G401 (cell line): ENCODE measurements around the gene TBL1XR1. TPM values are rescaled to one million over a fixed set of nuclear protein-coding genes. Genes with fewer than 3 reads are reported as not detected.
"Not testable (repeated sequence)": the region's sequence is repeated elsewhere in the genome, so short reads cannot be mapped to it uniquely, and the experiment has no call there.

Experiments used
- DNase-seq: peaks from one replicate; pipeline ENCODE4 v3.0.0-alpha.2; 2015; ENCODE audit warnings: low spot score
- in situ Hi-C: cut with HindIII; loops from 2 replicates; pipeline ENCODE4 v1.10.0; 2016; ENCODE audit warnings: low sequenced_read_pairs, mixed read lengths
- total RNA-seq: library from RNA; depleted of rRNA; stranded (reverse); fragments of >200 nt; shearing (Covaris generic); gene quantifications from 2 replicates; pipeline ENCODE4 v1.2.3, GENCODE V29; 2014

TBL1XR1 gene
- total RNA-seq, 1 experiment from 2014 or later = 68.1 TPM

- in situ Hi-C loops = no loop called here
- DNase-seq = peak; percentile 73
Observed at GRCh38 chr3:177150218-177150916, 46.9 kb downstream of the TBL1XR1 start.

GRCh38 chr3:177149106-177149505 lies 48.2 kb downstream of the TBL1XR1 start:
- DNase-seq = peak; percentile 31
- in situ Hi-C loops = no loop called here

GRCh38 chr3:177147790-177148189 lies 49.5 kb downstream of the TBL1XR1 start:
- no peak for DNase-seq
- in situ Hi-C loops = no loop called here

GRCh38 chr3:177146646-177147045 lies 50.6 kb downstream of the TBL1XR1 start:
- no peak for DNase-seq
- in situ Hi-C loops = no loop called here

GRCh38 chr3:177145954-177146353 lies 51.3 kb downstream of the TBL1XR1 start:
- no peak for DNase-seq
- in situ Hi-C loops = no loop called here

- in situ Hi-C loops = no loop called here
- no peak for DNase-seq
Observed at GRCh38 chr3:177145381-177145780, 51.9 kb downstream of the TBL1XR1 start.

GRCh38 chr3:177144922-177145321 lies 52.4 kb downstream of the TBL1XR1 start:
- no peak for DNase-seq
- in situ Hi-C loops = no loop called here

GRCh38 chr3:177141899-177142646 lies 55.2 kb downstream of the TBL1XR1 start:
- in situ Hi-C loops = no loop called here
- DNase-seq = no peak

- no peak for DNase-seq
- in situ Hi-C loops = no loop called here
Observed at GRCh38 chr3:177141471-177141870, 55.8 kb downstream of the TBL1XR1 start.

GRCh38 chr3:177139220-177139619 lies 58.1 kb downstream of the TBL1XR1 start:
- in situ Hi-C loops, DNase-seq: not testable (repeated sequence)

GRCh38 chr3:177137774-177138705 lies 59.2 kb downstream of the TBL1XR1 start:
- in situ Hi-C loops = no loop called here
- DNase-seq = no peak

GRCh38 chr3:177136741-177137140 lies 60.5 kb downstream of the TBL1XR1 start:
- in situ Hi-C loops = no loop called here
- DNase-seq = no peak

GRCh38 chr3:177135841-177136492 lies 61.3 kb downstream of the TBL1XR1 start:
- DNase-seq = no peak
- in situ Hi-C loops = no loop called here

- DNase-seq = no peak
- in situ Hi-C loops = no loop called here
Observed at GRCh38 chr3:177134816-177135210, 62.5 kb downstream of the TBL1XR1 start.

- DNase-seq = no peak
- in situ Hi-C loops = no loop called here
Observed at GRCh38 chr3:177133860-177134815, 63.1 kb downstream of the TBL1XR1 start.

GRCh38 chr3:177131927-177132636 lies 65.2 kb downstream of the TBL1XR1 start:
- in situ Hi-C loops = no loop called here

GRCh38 chr3:177127008-177127407 lies 70.3 kb downstream of the TBL1XR1 start:
- no peak for DNase-seq
- in situ Hi-C loops = no loop called here

More at GRCh38 chr3:177131927-177132636, 65.2 kb downstream of the TBL1XR1 start:
- DNase-seq = no peak
